Measurements from ENCODE around the gene TEC. TPM values are rescaled to one million over a fixed set of nuclear protein-coding genes. Genes with fewer than 3 reads are reported as not detected.

TEC gene
- total and polyA plus RNA-seq, 2 of the 8 experiments (the other 6 are each of a cell fraction or from before 2014, with no cell fraction given): 0.73 to 1.8 TPM

- Histone ChIP-seq H4K5ac (ENCODE audit: insufficient read length, low read depth, low read length) (no peak overlapping the region), H3K27me3 (replicated peaks in 1 of 4; ENCODE audit: control insufficient read depth in 3 of 4, extremely low read depth in 1 of 4, insufficient read depth in 3 of 4, low read length in 3 of 4) (no peaks in the 10 kb centered on the region), H2BK5ac (ENCODE audit: low read depth, low read length) (no peak overlapping the region), H3K4me2 (ENCODE audit: insufficient read depth in 1 of 2, low read depth in 2 of 2, low read length in 2 of 2) (no peak overlapping the region), H4K91ac (replicated peaks; ENCODE audit: insufficient read length, low read length) (no peak overlapping the region), H3K9me3 (ENCODE audit: insufficient read depth in 2 of 2, low read depth in 1 of 2, low read length in 1 of 2) (no peaks in the 10 kb centered on the region), H3K18ac (ENCODE audit: extremely low read depth, low read length) (no peak overlapping the region), H2BK120ac (replicated peaks; ENCODE audit: low read depth, low read length) (no peak overlapping the region), H3K9ac (replicated peaks in 1 of 4; ENCODE audit: extremely low read depth in 1 of 4, low read depth in 3 of 4, low read length in 3 of 4) (no peak overlapping the region), H2AFZ (ENCODE audit: low read length) (no peak overlapping the region), H3K23ac (ENCODE audit: insufficient read length) (no peak overlapping the region), H2BK12ac (ENCODE audit: low read depth, low read length) (no peak overlapping the region), H3K56ac (replicated peaks; ENCODE audit: insufficient read length, low read depth, low read length) (no peak overlapping the region), H4K8ac (ENCODE audit: extremely low read depth, insufficient read depth, low read length) (no peak overlapping the region), H3K14ac (ENCODE audit: insufficient read length) (no peak overlapping the region), H3K23me2 (ENCODE audit: low read depth, low read length) (no peaks in the 10 kb centered on the region), H4K20me1 (replicated peaks in 1 of 2; ENCODE audit: control insufficient read depth in 1 of 2, insufficient read depth in 2 of 2, low read length in 2 of 2) (no peaks in the 10 kb centered on the region), H3K79me2 (ENCODE audit: control insufficient read depth in 1 of 2, insufficient read depth in 2 of 2, low read length in 2 of 2) (no peaks in the 10 kb centered on the region), H3K4me3 (ENCODE audit: extremely low read depth in 1 of 4, insufficient read depth in 2 of 4, low read depth in 3 of 4, low read length in 4 of 4) (no peak overlapping the region), H2BK20ac (ENCODE audit: low read length) (no peak overlapping the region), H3K4me1 (replicated peaks in 1 of 4; ENCODE audit: control insufficient read depth in 3 of 4, insufficient read depth in 4 of 4, low read length in 3 of 4) (no peaks in the 10 kb centered on the region), H2BK15ac (ENCODE audit: low read length) (no peak overlapping the region), H3K27ac (ENCODE audit: low read depth, low read length) (no peak overlapping the region), H2AK5ac (ENCODE audit: low read depth, low read length) (no peak overlapping the region), H3K79me1 (ENCODE audit: low read depth, low read length) (no peaks in the 10 kb centered on the region), H3K36me3 (ENCODE audit: control insufficient read depth in 2 of 4, insufficient read depth in 4 of 4, low read length in 3 of 4) (no peaks in the 10 kb centered on the region), H3K4ac (replicated peaks; ENCODE audit: insufficient read length, low read depth, low read length) (no peak overlapping the region)
- DNase-seq (ENCODE audit: low read depth in 1 of 2, low spot score in 2 of 2) (no peak), FAIRE-seq (no peak)
- TF ChIP-seq SP1 (IDR thresholded peaks at IDR 0.05; ENCODE audit: low read depth, low read length) (no peak), JUND (IDR thresholded peaks at IDR 0.05; ENCODE audit: low read length) (no peak), RBBP5 (IDR thresholded peaks at IDR 0.05; ENCODE audit: borderline replicate concordance, low read depth, low read length) (no peak), HDAC2 (IDR thresholded peaks at IDR 0.05; ENCODE audit: borderline replicate concordance in 1 of 2, low read depth in 2 of 2, low read length in 2 of 2) (no peak), GABPA (IDR thresholded peaks at IDR 0.05; ENCODE audit: borderline replicate concordance, insufficient read depth, low read length) (no peak), POLR2A (IDR thresholded peaks at IDR 0.05; ENCODE audit: control extremely low read depth in 1 of 2, low read depth in 2 of 2, low read length in 2 of 2) (no peak), RAD21 (IDR thresholded peaks at IDR 0.05 in 1 of 2, conservative IDR thresholded peaks at IDR 0.05 in 1 of 2; ENCODE audit: low read depth in 2 of 2, low read length in 2 of 2) (no peak)
- POLR2A ChIA-PET (ENCODE audit: partially characterized antibody): interaction anchor here (1.0 kb wide), 1 partner anchor 27 kb away, joined by 3 read pairs; no protein-coding TSS in a partner anchor
- CTCF ChIA-PET (ENCODE audit: partially characterized antibody): interaction anchor here (1.4 to 6.0 kb wide), 2 partner anchors 9 to 67 kb away, joined by 4 to 28 read pairs; no protein-coding TSS in a partner anchor
- WGBS, 2 experiments (ENCODE audit: extremely low coverage in 1 of 2, insufficient coverage in 1 of 2, insufficient read length in 1 of 2, insufficient replicate concordance in 2 of 2, low coverage in 1 of 2, low lambda C conversion rate in 2 of 2, missing lambda C conversion rate in 1 of 2): 85% methylated on average over 1 of the region's 1 CpG; no CpG with 5 or more reads in 1 of the 2 experiments
Observed at GRCh38 chr4:48100256-48100655, 169.4 kb downstream of the TEC start.

All from H1 (cell line).